Left hindlimb (tissue), 1 donor: Measurements from ENCODE around the gene SNAP25.

Source experiments
- DNase-seq: peaks from one replicate; pipeline ENCODE4 v3.0.0-alpha.2; 2018

SNAP25 gene

DNA sequence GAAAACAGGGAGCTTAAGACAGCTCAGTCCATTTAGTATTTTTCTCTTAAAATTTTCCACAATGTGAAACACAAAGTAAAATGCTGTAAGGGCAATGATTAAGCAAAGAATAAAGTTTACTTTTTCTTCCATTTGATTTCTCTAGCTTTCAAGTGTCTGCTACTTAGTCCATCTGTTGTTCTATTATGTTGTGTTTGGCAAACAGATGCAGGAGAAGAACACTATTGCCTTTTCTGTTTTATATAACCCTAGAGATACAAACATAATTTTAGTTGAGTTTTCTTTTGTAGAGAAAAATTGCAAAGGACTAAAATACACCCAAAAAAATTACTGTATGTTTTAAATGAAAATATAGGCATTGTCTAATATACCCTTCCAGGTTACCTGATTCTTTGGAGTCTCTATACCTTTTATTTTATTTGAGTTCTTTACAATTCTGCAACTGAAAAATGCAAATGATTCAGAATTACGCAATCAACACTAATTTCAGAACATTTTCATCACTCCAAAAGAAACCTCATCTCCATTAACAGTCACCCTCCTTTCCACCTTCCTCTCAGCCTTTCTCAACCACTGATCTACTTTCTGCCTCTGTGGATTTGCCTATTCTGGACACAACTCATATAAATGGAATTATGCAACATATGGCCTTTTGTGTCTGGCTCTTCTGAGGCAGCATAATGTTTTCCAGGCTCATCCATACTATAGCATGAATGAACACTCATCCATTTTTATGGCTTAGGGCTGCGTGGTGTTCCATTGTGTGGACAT is 118.5 kb downstream of the SNAP25 start:
- DNase-seq: no peak

DNA sequence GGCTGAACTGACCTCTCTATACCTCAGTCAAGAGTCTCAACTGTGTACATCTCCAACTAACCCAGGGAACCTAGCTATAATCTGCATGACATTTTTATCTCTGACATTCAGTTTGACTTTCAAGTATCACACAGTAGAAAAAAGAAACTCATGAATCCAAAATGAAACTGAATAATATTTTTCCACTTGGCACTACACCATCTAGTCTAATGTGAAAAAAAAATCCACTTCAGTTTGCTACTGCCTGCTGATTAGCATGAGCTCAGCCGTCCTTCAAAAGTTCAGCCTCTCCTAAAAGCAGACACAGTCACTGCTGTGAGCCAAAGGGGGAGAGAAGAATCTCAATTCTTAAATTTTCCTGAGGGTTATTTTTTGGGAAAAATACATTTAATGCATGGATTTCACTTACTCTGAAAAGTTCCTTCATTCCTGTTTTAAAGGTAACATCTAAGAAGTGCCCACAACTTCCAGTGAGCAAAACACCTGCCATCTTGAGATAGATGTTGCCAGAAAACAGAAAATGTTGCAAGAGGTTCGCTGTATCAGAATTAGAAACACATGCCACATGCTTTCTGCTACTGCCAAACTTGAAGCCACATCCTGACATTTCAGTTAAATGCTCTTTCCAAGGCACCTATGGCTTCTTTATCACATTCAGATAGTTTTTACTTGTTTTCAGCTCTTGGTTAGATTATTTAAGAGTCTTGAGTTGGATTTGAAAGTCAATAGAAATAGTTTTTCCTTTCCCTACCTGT is 120.0 kb downstream of the SNAP25 start:
- no peak for DNase-seq

DNA sequence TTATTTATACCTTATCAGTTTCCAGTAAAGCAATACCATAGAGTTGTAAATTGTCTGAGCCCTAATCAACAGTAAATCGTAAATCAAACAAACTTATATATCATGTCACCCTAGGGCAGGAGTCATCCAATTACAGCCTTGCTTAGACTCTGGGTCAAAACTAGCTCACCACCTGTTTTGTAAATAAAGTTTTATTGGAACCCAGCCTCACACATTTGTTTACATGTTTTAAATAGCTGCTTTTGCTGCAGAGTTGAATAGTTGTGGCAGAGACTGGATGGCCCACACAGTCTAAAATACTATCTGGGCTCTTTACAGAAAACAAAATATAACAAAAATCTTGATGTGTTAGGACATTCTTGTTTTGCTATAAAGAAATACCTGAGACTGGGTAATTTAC is 121.0 kb downstream of the SNAP25 start:
- DNase-seq: no peak

DNA sequence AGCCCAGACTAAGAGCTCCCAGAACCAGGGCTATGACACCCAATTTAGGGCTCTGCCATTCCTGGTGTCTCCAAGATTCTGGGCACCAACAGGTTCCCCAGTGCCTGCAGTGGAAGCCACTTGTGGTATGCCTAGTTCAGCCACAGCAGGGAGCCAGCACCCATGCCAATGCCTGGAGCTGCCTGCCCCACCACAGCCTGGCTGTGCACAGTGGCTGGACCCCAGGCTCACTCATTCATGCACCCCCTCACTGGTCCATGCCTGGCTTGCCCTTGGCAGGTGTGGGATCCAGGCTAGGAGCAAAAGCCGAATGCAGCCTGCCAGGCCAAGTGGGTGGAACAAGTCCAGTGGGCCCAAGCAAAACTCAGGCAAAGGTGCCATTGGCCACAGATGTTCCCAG is 123.5 kb downstream of the SNAP25 start:
- DNase-seq: no peak

DNA sequence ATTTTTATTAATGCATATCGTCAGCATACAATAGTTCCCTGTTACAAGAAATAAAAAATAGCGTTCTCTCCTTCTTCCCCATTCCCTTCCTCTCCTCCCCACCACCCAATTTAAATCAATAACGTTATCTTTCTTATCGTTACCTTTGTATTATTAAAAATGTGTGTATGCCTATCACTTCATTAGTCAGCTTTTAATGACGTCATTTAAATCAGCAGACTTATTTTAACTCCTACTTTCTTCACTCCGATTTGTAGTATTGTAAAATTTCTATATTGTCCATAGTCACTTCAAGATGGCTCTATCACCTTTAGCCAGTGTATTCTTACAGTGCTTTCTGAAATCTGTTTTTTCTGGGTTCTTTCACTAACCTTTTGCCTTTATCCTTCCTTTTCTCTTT is 126.3 kb downstream of the SNAP25 start:
- no peak for DNase-seq

DNA sequence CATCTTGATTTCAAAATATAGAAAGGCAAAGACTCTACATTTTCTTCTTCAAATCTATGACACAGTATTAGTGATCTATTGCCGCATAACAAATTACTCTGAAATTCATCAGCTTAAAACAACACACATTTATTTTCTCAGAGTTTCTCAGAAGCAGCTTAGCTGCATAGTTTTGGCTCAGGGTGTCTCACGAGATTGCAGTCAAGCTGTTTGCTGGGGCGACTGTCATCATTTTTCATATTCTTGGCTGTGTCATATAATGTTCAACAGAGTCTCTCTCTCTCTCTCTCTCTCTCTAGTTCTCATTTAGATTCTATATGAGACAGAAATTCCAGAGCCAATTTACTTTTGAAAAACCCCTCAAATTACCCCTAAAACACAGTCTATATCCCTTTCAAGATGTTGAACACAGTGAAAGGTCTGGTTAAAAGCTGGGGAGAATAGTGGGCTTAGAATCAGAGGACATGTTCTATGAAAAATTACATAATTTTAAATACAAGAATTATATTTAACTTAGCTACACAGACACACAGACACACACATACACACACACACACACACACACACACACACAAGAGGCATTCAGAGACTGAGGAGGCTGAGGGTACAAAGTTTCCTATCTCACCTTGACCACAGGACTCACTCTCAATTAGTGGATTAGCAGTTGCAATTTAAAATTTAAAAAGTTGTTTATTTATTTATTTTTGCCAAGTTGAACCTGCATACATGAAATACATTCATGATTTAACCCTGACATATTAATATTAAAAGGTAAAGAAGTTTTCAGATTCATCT is 128.7 kb downstream of the SNAP25 start:
- DNase-seq: no peak

DNA sequence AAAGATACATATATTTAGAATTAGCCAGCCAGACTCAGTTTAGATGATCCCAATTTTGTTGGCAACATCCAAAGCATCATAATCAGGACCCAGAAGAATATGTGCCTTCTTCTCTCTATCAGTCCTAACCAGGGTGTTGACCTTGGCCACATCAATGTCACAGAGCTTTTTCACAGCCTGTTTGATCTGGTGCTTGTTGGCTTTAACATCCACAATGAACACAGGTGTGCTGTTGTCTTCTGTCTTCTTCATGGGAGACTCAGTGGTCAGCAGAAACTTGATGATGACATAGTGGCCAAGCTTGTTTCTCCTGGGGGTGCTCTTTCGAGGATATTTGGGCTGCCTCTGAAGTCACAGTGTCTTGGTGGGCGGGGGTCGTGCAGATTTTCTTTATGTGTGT is 130.5 kb downstream of the SNAP25 start:
- no peak for DNase-seq

DNA sequence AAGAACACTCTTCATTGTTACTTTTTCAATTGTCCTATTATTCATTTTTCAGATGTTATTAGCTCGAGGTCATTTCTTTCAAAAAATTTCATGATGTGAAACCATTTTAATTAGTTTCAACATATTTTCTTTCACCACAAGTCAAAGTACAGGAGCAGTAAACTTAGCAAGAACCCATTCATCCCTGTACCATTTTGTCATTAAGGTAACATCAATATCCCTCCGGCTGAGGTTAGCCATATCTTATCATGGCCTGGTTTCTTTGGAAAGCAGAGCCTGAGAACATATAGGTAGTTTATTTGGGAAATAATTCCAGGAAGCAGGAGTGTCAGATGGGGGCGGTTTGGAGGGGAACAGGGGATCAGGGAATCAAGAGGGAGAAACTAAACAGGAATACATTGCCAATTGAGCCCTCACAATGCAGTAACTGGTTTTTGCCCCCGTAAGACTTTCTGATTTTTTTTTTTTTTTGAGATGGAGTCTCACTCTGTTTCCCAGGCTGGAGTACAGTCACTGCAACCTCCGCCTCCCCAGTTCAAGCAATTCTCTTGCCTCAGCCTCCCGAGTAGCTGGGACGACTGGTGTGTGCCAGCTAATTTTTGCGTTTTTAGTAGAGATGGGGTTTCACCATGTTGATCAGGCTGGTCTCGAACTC is 131.7 kb downstream of the SNAP25 start:
- DNase-seq: no peak

DNA sequence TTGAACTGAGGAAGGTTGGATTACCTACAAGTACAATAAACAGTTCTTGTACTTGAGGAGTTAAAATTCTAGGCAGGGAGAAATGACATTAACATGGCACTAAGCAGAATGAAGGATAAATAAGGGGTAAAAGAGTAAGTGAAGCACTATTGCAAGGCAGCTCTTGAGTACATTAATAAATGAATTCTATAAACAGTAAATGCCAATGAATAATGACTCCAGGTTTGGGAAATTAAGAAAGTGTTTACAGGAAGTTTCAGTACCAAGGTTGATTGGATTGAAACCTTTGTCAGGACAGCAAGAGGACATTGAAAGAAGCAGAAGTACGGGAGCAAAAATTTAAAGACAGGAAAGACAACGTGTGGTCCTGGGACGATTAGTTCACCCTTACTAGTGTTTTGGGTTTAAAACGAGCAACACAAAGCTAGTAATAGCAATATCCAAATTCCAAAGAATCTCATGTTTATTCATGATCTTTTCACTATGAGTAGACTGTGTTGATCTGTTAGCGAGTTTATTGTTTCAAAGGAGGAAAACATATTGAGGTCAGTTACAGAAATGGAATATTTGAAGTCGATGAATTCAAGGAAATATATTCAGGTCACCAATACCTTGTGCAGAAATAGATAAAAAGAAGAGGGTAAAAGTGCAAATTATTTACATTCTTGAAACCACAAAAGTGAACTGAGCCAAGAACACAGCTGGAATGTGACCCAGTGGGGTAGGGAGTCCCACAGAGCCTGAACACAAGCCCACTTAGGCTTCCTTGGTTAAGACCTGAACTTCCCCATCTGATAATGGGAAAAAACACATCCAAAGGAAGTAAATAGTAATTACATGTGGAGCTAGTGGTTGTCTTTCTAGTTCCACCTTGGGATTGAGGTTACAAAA is 134.5 kb downstream of the SNAP25 start:
- DNase-seq: no peak

DNA sequence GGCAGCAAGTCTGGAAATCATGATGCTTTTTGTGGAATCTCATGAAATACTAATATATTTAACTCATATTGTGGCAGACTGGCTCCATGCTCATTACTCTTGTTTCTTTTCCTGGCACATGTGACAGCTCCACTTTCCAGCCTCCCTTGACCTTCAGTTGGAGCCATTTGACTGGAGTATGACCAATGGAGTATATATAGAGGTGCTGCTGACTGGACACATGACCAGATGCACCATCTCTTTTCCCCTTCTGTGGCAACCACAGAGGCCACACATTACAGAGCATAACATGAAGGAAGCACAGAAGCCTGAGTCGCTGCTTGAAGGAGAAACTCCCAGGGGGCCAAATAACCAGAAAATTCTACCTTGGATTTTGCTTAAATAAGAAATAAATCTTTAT is 138.0 kb downstream of the SNAP25 start:
- DNase-seq: no peak
